ENCODE measurements around the gene ARL6IP4. TPM values are rescaled to one million over a fixed set of nuclear protein-coding genes. Genes with fewer than 3 reads are reported as not detected.

ARL6IP4 gene
- 237 and 253 TPM in 2 replicates for total RNA-seq (2014; rRNA removed; shearing (Covaris generic))
- polyA plus RNA-seq (2015; cell fraction: cytosol; rRNA removed), result 189 and 217 TPM in 2 replicates
- 140 and 151 TPM in 2 replicates for polyA plus RNA-seq (2015; cell fraction: nucleus; rRNA removed)

DNA sequence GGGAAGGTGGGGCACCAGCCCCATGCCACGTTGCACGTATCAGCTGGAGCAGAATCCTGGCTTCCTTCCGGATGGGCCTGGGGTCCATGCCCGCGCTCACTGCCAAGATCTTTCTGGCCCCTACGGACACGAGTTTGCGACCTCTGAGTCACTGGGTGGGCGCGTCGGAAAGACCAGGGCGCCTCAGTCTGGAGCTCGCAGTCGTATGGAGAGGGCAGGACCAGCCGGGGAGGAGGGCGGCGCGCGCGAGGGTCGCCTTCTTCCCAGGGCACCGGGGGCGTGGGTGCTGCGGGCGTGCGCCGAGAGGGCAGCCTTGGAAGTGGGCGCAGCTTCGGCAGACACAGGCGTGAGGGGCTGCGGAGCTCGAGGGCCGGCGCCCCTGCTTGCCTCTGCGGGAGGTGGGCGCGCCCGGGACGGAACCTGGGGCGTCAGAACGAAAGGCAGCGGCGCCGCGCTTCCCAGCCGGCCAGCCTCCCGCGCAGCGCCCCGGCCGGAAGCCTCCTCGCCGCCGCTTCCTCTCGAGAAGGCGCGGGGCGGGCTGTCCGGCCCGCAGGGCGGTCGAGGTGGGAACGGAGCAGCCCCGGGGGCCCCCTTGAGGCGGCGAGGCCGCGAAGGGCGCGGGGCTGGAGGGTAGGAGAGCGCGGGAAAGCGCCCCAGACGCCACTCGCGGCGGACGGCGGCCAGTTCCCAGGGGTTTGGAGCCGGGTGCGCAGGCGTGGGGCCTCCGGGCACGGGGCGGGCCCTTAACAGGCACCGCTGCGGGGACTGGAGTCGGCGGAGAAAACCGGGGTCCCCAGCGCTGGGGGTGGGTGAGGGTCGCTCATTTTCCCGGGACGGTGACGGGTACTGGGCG is at the start of gene ARL6IP4:
TSS of gene ARL6IP4 (plus strand) at position 499 of the 853 bp plus-strand sequence. CDS start 459 bp downstream, outside the sequence.
- peak; percentile 65 for DNase-seq (ENCODE audit: low read depth)

DNA sequence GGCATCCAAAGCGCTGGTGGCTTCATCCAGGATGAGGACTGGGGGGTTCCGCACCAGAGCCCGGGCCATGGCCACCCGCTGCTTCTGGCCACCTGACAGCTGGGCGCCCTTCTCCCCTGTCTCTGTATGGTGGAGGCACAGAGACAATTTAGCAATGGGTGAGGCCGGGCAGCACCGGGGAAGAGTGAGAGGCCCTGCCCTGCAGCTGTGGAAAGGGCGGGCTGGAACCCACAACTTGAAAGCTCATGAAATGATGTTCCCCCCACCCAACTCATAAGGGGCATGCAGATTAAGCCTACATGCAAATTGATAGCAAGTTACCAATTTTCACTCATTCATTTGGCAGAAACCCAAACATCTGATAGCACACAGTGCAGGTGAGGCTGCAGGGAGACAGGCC is 48.3 kb upstream of the ARL6IP4 start:
- DNase-seq (ENCODE audit: low read depth), result no peak

DNA sequence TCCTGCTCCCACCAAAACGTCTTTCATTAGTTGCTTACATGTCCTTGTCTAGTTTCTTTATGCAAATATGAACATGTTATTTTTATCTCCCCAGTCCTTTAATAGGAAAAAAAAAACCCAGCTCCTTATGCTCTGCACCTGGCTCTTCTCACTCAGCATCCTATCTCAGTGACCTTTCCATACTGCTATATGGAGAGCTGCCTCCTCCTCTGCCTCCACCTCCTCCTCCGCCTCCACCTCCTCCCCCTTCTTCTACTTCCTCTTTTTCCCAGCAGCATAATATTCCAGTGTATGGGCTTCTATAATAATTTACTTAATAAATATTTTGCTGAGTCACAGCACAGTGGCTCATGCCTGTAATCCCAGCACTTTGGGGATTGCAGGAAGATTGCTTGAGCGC is 45.8 kb upstream of the ARL6IP4 start:
- DNase-seq (ENCODE audit: low read depth), result no peak

DNA sequence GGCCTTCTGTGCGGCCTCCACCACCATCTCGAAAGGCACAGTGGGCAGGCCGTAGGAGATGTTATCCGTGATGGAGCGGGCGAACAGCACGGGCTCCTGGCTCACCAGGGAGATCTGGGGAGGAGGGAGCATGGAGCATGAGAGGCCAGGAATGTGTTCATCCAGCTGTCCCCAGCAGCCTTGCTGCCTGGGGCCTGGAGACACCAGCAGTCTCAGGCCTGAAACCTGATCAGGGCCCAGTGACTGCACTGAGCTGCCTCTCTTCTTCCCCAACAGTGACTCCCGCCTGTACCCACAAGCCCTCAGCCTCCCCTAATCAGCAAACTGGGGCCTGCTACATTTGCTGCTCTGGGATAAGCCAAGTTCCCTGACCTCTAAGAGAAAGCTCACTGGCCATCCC is 45.2 kb upstream of the ARL6IP4 start:
- no peak for DNase-seq (ENCODE audit: low read depth)

DNA sequence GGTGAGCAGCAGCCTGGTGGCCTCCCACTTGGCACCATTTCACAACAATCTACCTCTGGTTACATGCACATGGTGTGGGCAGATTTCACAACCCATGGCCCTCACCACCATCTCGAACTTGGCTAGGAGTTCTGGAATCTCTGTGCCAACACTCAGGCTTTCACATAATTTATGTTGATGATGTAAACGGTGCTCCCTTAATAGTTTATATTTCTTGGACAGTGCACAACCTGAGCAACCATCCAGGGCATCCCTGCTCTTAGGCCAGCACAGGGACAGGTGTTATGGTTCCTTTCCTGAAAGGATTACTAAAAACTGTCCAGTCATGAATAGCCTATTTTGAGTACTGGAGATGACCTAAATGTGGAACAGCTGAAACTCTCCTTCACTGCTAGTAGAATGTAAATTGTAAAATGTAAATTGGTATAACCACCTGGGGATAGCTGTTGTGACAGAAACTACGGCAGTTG is 42.8 kb upstream of the ARL6IP4 start:
- DNase-seq (ENCODE audit: low read depth), result no peak

DNA sequence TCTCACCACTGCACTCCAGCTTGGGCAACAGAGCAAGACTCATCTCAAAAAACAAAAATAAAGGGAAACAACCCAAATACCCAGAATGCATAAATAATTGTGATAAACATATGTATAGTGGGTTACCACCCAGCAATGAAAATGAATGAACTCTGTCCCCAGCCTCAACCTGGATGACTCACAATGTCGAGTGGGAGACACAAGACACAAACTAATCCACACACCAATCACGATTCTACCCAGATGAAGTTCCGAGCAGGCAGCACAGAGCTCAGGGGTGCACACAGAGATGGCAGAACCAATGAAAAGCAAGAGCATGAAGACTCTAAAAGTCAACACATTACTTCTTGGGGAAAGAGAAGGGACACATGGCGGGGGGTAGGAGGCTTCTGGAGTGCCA is 41.4 kb upstream of the ARL6IP4 start:
- no peak for DNase-seq (ENCODE audit: low read depth)

DNA sequence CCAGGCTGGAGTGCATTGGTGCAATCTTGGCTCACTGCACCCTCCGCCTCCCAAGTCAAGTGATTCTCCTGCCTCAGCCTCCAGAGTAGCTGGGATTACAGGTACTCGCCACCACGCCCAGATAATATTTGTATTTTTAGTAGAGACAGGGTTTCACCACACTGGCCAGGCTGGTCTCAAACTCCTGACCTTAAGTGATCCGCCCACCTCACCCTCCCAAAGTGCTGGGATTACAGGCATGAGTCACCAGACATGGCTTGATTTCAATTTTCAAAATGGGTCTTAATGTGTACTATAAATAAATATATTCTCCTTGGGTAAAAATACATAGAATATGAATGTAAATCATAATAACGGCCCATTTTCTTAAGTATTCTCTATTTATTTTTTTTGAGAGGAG is 39.1 kb upstream of the ARL6IP4 start:
- peak; percentile 53 for DNase-seq (ENCODE audit: low read depth)

DNA sequence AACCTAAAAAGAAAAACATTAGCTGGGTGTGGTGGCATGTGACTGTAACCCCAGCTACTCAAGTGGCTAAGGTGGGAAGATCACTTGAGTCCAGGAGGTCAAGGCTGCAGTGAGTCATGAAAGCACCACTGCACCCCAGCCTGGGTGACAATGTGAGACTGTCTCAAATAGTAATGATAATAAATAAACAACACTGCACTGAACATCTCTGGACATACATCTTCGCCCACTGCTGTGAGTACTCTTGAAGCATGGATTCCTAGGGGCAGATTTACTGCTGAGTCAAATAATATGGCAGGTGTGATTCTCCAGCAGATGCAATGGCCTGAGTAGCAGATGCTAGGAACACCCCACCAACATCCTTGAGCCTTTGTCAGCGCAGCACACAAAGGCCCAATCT is 37.8 kb upstream of the ARL6IP4 start:
- peak; percentile 64 for DNase-seq (ENCODE audit: low read depth)

DNA sequence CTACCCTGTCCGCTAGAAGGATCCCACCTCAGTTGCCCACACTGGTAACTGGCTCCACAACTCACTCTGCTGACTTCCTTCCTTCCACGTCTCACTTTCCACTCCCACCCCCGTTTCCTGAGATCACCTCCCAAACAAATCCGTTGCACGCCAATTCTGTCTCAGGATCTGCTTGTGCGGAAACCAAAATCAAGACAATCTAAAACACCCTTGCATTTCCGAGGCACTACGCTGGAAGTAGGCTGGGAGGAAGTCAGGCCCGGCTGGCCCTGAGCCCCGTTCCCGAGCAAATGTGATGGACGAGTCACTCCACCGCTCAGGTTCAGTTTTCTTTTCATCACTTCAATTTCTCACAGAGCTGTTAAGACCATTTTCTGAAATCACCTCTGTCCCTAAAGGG is 37.3 kb upstream of the ARL6IP4 start:
- peak; percentile 52 for DNase-seq (ENCODE audit: low read depth)

DNA sequence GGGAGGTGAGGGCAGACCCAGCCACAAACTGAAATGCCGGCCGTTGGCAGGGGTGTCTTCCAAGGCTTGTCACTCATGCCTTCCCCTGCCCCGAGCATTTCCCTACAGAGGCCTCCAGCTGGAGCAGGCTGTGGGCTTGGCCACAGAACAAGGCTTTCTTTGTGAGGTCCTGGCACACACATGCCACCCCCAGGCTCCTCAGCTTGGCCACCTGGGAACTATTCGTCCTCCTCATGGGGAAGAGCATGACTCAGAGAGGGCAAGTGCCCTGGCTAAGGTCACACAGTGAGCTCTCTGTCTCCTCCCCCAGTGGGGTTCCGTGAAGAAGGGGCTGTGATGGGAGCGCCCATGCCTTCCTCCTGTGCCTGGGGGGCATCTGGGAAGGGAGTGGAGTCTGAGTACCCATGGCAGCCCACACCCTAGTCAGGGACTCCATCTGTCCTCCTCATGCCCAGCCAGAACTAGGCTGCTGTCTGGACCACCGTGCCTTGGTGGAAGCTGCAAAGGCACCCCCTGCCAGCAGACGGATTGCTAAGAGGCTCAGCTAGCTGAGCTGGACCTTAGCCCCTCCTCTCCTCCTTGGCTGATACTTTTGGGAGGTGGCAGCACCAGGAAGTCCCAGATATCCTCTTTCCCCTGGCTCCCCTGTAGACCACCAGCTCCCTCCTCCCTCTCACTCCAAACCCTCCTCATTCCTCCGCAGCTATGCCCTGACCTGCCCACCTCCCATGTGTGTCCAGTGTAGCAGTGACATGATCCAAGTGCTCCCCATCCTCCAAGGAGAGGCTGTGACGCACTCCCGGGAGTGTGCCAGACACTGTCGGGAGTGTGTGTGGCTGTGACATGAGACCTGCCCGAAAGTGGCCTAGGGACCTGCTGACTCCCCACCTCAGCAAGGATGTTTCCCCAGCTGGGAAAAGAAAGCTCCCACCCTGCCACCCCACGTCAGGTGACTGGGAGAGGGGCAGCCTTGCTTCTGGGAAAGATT is 35.6 kb upstream of the ARL6IP4 start:
- peak; percentile 98 for DNase-seq (ENCODE audit: low read depth)

DNA sequence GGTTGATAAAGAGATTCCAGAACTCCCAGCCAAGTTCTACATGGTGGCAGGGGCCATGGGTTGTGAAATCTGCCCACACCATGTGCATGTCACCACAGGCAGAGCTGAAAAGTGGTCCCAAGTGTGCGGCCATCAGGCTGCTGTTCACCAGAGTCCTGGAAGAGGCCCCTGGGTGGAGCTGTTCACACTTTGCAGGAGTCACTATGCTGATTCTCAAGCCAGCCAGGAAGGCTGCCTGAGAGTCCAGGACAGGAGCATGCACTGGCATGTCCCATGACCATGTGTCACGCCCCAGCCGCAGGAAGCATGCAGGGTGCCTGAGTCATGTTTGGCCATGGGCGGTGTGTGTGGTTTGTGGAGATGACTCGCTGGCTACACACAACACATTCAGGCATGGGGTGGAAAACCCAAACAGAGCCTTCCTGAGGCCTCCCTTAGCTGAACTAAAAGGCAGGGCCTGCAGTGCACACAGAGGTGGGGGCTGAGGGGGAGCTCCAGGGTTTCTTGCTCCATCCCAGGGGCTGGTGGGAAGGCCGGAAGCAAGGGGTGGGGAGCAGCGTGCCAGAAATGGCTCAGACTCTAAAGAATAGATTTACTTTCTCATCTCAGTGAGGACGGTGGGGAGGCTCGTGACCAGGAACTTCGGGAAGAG is 33.7 kb upstream of the ARL6IP4 start:
- DNase-seq (ENCODE audit: low read depth), result peak; percentile 100

DNA sequence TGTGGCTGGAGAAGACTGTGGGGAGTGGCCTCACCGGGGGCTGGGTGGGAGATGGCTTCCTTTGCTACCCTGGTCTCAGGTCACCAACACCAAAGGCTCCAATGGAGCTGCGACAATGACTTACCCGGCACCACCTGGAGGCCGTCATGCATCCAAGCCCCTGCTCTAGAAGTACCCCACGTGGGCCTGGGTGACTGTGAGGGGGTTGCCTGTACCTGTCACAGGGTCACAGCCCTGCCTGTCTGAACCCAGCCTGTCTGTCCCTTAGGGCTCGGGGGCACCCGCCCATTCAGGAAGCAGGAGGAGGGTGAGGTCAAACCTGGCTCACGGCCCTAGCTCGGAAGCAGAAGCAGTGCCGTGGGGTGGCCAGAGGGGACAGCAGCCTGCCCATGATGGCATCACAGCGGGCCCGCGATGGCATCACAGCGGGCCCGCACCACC is 33.1 kb upstream of the ARL6IP4 start:
- no peak for DNase-seq (ENCODE audit: low read depth)

DNA sequence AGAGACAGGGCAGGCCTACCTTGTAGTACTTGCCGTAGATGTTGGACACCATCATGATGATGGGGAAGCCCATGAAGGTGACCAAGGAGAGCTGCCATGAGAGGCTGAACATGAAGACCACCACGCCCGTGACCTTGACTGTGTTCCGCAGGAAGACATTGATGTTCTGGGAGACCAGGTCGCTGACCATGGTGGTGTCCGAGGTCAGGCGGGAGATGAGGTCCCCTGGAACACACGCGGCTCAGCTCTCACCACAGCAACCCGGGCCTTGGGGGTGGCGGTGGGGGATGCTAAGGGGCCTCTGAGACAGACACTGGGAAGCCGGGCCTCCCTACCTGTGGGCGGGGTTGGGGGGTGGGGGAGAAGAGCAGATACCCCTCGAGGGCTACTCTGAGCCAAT is 31.9 kb upstream of the ARL6IP4 start:
- DNase-seq (ENCODE audit: low read depth), result no peak

DNA sequence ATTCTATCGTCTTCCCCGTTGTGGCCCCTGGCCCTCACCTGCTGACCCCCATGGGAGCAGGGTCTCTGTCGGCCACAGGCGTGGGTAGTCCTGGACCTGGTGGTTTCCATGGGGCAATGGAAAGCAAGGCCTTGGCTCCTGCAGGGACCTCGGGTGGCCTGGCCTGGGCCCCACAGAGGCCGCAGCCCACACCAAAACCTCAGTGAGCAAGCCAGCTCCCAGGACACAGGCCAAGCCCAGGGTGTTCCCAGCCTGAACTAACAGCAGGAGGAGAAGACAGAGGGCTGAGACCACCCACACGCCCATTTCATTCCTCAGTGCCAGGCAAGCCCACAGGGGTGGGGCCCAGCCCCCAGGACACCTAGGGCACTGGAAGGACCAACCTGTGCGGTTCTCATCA is 31.1 kb upstream of the ARL6IP4 start:
- DNase-seq (ENCODE audit: low read depth), result no peak

DNA sequence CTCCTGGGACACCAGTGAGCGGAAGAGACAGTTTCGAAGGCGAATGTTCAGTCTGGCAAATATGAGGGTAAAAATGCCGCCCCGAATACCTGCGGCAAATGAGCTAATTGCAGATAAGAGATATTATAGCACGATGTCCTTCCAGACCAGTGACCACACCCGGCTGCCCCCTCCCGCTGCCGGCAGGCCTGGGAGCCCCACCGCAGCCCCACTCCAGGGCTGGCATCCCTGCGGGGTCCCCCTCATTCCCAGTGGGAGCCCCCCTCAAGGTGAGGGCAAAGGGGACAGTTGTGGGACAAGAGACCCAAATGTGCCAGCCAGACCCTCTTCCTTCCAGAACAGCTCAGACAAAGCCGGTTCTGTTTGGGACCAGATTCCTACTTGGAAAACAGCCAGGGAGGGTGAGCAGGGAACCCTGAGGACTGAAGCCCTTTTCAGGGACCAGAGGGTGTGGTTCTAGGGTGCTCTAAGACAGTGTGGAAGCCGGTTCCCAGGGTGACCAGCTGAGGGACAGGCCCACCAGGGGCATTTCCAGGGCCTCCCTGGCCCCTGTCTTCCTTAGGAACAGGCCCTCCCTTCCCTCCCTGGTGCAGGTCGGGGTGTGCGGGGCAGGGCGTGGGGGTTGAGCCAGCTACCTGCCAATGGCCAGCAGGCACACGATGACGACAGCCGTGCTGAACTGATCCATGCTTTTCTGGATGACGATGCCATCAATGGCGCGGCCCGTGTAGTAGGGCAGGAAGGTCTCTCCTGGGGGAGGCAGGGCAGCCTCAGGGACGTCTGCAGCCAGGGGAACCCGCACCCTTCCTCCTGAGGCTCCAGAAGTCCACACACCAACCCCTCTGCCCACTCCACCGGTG is 30.4 kb upstream of the ARL6IP4 start:
- no peak for DNase-seq (ENCODE audit: low read depth)

DNA sequence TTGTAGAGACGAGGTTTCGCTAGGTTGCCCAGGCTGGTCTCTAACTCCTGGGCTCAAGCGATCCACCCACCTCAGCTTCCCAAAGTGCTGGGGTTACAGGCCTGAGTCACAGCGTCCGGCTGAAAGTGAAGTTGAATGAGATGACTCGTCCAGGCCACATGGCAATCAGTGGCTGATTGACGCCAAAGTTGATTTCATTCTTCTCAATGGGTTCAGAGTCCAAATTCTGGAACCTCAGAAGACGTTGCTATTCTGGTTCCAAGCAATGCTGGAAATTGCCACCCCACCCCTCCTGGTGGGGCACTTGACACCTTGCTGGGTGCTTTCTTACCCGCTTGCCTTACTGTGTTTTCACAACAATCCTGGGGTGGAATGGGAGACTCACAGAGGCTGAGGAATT is 29.1 kb upstream of the ARL6IP4 start:
- peak; percentile 86 for DNase-seq (ENCODE audit: low read depth)

DNA sequence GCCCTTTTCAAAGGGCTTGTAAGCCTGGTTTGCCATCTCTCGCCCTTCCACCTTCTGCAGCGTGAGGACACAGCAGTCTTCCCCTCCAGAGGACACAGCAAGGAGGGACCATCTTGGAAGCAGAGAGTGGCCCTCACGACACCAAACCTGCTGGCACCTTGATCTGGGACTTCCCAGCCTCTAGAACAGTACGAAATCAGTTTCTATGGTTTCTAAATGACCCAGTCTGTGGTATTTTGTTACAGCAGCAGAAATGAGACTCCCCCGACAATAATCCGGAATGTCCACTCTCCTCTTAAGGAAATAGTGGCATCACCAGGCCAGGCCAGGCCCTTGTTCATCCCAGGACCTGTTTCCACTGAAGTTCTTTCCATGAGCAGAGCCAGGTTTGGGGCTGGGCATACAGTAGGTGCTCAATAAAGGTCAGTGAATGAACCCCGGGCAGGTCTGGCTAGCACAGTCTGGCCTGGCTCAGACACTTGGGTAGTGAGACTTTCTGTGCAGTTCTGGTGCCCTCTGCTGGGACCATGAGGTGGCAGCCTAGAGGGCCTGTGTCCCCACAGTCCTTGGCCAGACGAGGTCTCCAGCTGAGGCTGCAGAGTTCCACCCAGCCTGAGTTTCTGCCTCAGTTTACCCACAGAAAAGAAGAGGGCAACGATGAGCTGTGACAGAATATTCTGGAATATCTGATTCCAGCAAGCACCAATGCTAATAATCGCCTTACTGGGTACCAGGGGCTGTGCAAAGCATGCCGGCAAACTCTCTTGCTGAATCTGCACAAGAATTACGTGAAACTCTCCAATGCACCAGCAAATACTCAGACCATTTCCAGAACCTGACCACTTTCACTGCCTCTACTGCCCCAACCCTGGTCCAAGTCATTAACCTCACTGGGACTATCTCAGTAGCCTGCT is 28.2 kb upstream of the ARL6IP4 start:
- peak; percentile 72 for DNase-seq (ENCODE audit: low read depth)

DNA sequence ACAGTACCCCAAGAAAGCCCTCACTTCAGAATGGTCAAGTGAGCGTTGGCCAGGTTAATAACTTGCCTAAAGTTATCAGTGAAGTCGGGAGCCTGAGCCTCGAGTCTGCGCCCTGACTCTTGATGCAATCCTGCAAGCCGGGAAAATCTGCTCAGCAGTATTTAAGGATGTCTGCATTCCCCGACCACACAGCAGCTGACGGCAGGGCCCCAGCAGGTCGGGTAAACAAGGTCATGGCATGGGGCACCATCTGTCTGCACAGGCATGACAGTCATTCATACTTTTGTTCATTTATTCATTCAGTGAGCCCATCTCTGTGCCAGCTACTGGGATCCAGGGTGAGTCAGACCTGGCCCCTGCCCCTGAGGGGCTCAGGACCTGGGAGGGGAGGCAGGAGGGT is 25.3 kb upstream of the ARL6IP4 start:
- DNase-seq (ENCODE audit: low read depth), result no peak

DNA sequence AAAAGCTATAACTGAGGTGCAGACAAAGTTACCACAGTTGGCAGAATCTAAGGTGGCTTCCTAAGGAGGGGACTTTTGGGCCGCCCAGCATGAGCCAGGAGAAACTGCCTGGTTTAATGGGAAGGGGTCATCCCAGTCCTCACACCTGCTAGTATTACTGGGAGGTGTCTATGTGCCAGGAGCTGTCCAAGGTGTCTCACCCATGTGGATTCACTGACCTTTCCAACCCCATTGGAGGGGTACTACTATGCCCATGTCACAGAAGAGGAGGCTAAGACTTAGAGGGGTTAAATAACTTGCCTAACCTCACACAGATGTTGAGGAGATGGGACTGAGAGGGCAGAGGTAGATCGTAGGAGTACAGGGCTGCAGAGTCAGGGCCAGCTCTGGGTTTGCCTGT is 24.4 kb upstream of the ARL6IP4 start:
- DNase-seq (ENCODE audit: low read depth), result no peak

All from HT1080 (cell line).